PFSK-1 (cell line): ENCODE data around the gene MTMR4.

Experiments
- SIN3A ChIP-seq: IDR thresholded peaks from 2 replicates; pipeline ENCODE4 v1.6.1; 2012; ENCODE audit warnings: mild to moderate bottlenecking, low read length, moderate library complexity, borderline replicate concordance; ENCODE audit not compliant: insufficient read depth
- TAF1 ChIP-seq: IDR thresholded peaks from 2 replicates; pipeline ENCODE4 v1.6.1; 2012; ENCODE audit warnings: low read length, control low read depth, borderline replicate concordance; ENCODE audit not compliant: insufficient read depth

DNA sequence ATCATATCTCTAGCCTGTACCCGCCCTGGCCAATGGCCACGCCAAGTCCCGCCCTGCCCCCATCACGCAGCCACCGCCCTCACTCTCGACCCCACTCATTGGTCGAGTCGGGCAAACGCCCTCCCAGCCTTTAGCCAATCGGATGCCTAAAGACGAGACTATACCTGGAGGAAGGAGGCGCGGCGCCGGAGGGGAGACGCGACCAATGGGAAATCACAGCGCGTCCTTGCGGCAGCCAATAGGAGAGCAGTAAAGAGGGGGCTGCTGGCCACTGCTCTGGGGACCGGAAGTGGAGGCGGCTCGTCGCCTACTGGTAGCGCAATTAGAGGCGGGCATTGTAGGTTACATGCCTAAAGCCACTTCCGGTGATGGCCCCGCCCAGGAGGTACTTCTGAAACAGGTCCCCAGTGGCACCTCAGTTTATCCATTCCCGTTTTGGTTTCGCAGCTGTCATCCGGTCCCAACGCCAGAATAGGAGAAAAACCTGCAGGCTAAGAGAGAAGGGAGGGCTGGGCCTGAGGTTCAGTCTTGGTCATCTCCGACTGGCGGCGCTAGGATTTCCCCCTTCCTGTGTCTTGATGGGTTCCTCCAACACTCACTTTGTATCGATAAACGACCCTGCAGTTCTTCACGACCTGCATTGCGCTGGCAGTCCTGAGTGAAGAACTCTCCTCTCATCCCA is 3.6 kb upstream of the MTMR4 start:
- peak; percentile 56; the same call in 1 of the 2 replicates for TF ChIP-seq TAF1
- TF ChIP-seq SIN3A, result peak; percentile 39; the same call in 1 of the 2 replicates
